Measurements from ENCODE around the gene AFAP1L2.
A peak's percentile ranks its signal among the peaks of the same experiment; 100 is the strongest.

GRCh38 chr10:114359041-114359952 lies 45.0 kb downstream of the AFAP1L2 start:
- TF ChIP-seq EP300 (IDR thresholded peaks at IDR 0.05; ENCODE audit: borderline replicate concordance) (peak; percentile 55; the same call in 1 of the 2 replicates), RAD21 (IDR thresholded peaks at IDR 0.05; ENCODE audit: low read depth) (no peak), TAF1 (IDR thresholded peaks at IDR 0.05; ENCODE audit: low read depth) (no peak), REST (IDR thresholded peaks at IDR 0.05; ENCODE audit: low read depth) (no peak), EGR1 (IDR thresholded peaks at IDR 0.05) (no peak), YY1 (IDR thresholded peaks at IDR 0.05; ENCODE audit: low read depth) (peak; percentile 33; the same call in 1 of the 2 replicates), CREB1 (IDR thresholded peaks at IDR 0.05; ENCODE audit: low read depth) (no peak), FOXM1 (IDR thresholded peaks at IDR 0.05; ENCODE audit: borderline replicate concordance, low read depth) (no peak), ZBTB7A (IDR thresholded peaks at IDR 0.05; ENCODE audit: low read depth) (no peak)
